ENCODE data around the gene CDH13. TPM values are rescaled to one million over a fixed set of nuclear protein-coding genes. Genes with fewer than 3 reads are reported as not detected.

The CDH13 gene
- total RNA-seq, 1 experiment from 2014 or later: 2.1 TPM

DNA sequence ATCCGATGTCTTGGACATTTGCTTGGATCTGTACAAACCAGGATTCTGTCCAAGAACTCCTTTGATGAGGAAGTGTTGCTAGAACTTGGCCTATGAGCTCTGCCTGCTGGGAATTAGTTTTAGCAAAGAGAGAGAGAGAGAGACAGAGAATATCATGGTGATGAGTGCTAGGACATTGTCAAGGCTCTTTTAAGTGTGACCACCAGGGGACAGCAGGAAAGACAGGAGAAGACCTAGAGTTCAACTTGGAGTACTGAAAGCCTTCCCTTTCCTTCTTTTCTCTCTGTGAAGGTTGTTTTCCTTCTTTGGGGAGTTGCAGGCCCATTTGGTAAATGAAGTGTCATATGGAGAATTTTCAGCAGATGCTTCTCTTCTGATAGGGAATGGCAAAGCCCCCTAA lies 791.8 kb downstream of the CDH13 start:
- Histone ChIP-seq H3K27ac (ENCODE audit: low read depth, low read length, poor library complexity, severe bottlenecking) (no peak overlapping the region), H3K4me1 (ENCODE audit: insufficient read depth, low read length, poor library complexity, severe bottlenecking) (no peaks in the 10 kb centered on the region), H3K9me3 (ENCODE audit: low read depth, low read length, poor library complexity, severe bottlenecking) (no peaks in the 10 kb centered on the region), H3K4me3 (ENCODE audit: low read depth, low read length, poor library complexity, severe bottlenecking) (no peak overlapping the region), H3K36me3 (ENCODE audit: insufficient read depth, low read length, poor library complexity, severe bottlenecking) (no peaks in the 10 kb centered on the region), H3K27me3 (replicated peaks; ENCODE audit: insufficient read depth, low read depth, low read length, poor library complexity) (peaks cover 8% of the 10 kb centered on the region)
- ChIA-PET CTCF (no interaction called here), POLR2A (ENCODE audit: low non-redundant PET) (no interaction called here)
- DNase-seq (ENCODE audit: low spot score): no peak
- intact Hi-C loops (cut with micrococcal nuclease; ENCODE audit: unreplicated experiment): no loop called here
- BruUV-seq (replicated peaks): no TSS peak
- TF ChIP-seq CTCF (conservative IDR thresholded peaks at IDR 0.05; ENCODE audit: low read depth, low read length): no peak
- no peak for TF ChIP-seq EZH2 (IDR thresholded peaks at IDR 0.05; ENCODE audit: borderline replicate concordance, low read depth, low read length, poor library complexity, severe bottlenecking)

DNA sequence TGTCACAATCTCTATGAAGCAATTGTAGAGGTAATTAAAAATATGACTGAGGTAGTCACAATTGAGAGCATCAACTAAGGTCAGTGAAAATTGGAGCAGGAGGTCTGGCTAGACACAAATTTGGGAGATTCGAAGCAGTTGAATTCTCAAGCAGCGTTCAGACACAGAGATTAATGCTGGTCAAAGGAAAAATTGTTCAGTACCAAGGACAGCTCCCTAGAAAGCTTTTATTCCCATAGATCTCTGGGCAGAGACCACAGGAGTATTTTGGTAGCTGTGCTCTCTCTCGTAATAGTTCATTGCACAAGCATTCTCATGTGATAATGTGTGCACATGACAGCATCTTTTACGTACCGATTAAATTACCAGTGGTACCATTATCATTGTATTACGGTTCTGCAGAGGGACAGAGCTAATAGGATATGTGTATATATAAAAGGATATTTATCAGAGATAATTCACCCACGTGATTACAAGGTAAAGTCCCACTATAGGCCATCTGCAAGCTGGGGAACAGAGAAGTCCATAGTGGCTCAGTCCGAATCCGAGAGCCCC lies 793.5 kb downstream of the CDH13 start:
- H3K4me3 ChIP-seq (ENCODE audit: low read depth, low read length, poor library complexity, severe bottlenecking): no peak overlapping the region
- peaks cover 6% of the 10 kb centered on the region for H3K27me3 ChIP-seq (replicated peaks; ENCODE audit: insufficient read depth, low read depth, low read length, poor library complexity)
- ChIA-PET POLR2A (ENCODE audit: low non-redundant PET) (no interaction called here), CTCF (no interaction called here)
- TF ChIP-seq EZH2 (IDR thresholded peaks at IDR 0.05; ENCODE audit: borderline replicate concordance, low read depth, low read length, poor library complexity, severe bottlenecking) (no peak), CTCF (conservative IDR thresholded peaks at IDR 0.05; ENCODE audit: low read depth, low read length) (no peak)
- H3K4me1 ChIP-seq (ENCODE audit: insufficient read depth, low read length, poor library complexity, severe bottlenecking): no peaks in the 10 kb centered on the region
- no peaks in the 10 kb centered on the region for H3K9me3 ChIP-seq (ENCODE audit: low read depth, low read length, poor library complexity, severe bottlenecking)
- no peaks in the 10 kb centered on the region for H3K36me3 ChIP-seq (ENCODE audit: insufficient read depth, low read length, poor library complexity, severe bottlenecking)
- intact Hi-C loops (cut with micrococcal nuclease; ENCODE audit: unreplicated experiment): no loop called here
- DNase-seq (ENCODE audit: low spot score): peak; percentile 32
- no peak overlapping the region for H3K27ac ChIP-seq (ENCODE audit: low read depth, low read length, poor library complexity, severe bottlenecking)
- BruUV-seq (replicated peaks): no TSS peak

DNA sequence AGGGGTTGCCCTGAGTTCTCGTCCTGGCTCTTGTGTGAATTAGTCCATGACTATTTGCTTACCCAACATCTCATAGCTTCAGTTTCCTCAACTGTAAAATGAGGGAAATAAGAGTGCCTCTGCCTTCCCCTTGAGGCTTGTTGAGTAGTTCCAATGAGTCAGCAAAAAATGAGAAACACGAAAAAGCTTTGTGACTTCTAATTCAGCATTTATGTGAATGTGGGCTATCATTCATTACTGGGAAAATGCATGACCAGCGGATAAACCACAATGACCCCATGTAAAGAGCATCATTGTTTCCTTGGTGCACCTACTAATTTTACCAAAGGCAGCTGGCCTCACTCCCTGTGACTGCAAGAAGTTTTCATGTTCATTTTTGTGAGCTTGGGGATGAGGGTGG lies 806.4 kb downstream of the CDH13 start:
- H3K36me3 ChIP-seq (ENCODE audit: insufficient read depth, low read length, poor library complexity, severe bottlenecking): no peaks in the 10 kb centered on the region
- no peaks in the 10 kb centered on the region for H3K4me1 ChIP-seq (ENCODE audit: insufficient read depth, low read length, poor library complexity, severe bottlenecking)
- ChIA-PET POLR2A (ENCODE audit: low non-redundant PET) (no interaction called here), CTCF (no interaction called here)
- no peak for DNase-seq (ENCODE audit: low spot score)
- intact Hi-C loops (cut with micrococcal nuclease; ENCODE audit: unreplicated experiment): no loop called here
- H3K27ac ChIP-seq (ENCODE audit: low read depth, low read length, poor library complexity, severe bottlenecking): no peak overlapping the region
- no TSS peak for BruUV-seq (replicated peaks)
- H3K27me3 ChIP-seq (replicated peaks; ENCODE audit: insufficient read depth, low read depth, low read length, poor library complexity): peaks cover 2% of the 10 kb centered on the region
- H3K4me3 ChIP-seq (ENCODE audit: low read depth, low read length, poor library complexity, severe bottlenecking): no peak overlapping the region
- no peak for TF ChIP-seq EZH2 (IDR thresholded peaks at IDR 0.05; ENCODE audit: borderline replicate concordance, low read depth, low read length, poor library complexity, severe bottlenecking)
- no peak for TF ChIP-seq CTCF (conservative IDR thresholded peaks at IDR 0.05; ENCODE audit: low read depth, low read length)
- H3K9me3 ChIP-seq (ENCODE audit: low read depth, low read length, poor library complexity, severe bottlenecking): no peaks in the 10 kb centered on the region

All from A673 (cell line).